H1 (cell line): ENCODE results near the gene CRADD. TPM values are rescaled to one million over a fixed set of nuclear protein-coding genes. Genes with fewer than 3 reads are reported as not detected.

Source experiments
- FOSL1 ChIP-seq: IDR thresholded peaks from 2 replicates; pipeline ENCODE4 v1.6.1; 2011; ENCODE audit warnings: mild to moderate bottlenecking, low read depth, low read length, moderate library complexity; ENCODE audit not compliant: insufficient read depth
- GTF2F1 ChIP-seq: IDR thresholded peaks from 2 replicates; pipeline ENCODE4 v1.6.1; 2012; ENCODE audit warnings: low read depth, low read length, improper control_type of control experiment, borderline replicate concordance
- HDAC2 ChIP-seq, 2 experiments: fragments of 300-600 bp in 1 of 2; sonication (generic) in 1 of 2; IDR thresholded peaks; 2 replicates each; pipeline ENCODE4 v1.6.1; 2011 to 2012; ENCODE audit warnings: low read depth in 2 of 2, low read length in 2 of 2, mild to moderate bottlenecking in 2 of 2, moderate library complexity in 2 of 2, borderline replicate concordance in 1 of 2, inconsistent platforms in 1 of 2
- JUN ChIP-seq: IDR thresholded peaks from 2 replicates; pipeline ENCODE4 v1.6.1; 2011; ENCODE audit warnings: low read depth, mild to moderate bottlenecking, improper control_type of control experiment, low read length
- MAFK ChIP-seq: IDR thresholded peaks from 2 replicates; pipeline ENCODE4 v1.6.1; 2012; ENCODE audit warnings: low read depth, mild to moderate bottlenecking, improper control_type of control experiment, low read length
- SP1 ChIP-seq: IDR thresholded peaks from 2 replicates; pipeline ENCODE4 v1.6.1; 2011; ENCODE audit warnings: low read depth, low read length
- SP2 ChIP-seq: IDR thresholded peaks from 2 replicates; pipeline ENCODE4 v1.6.1; 2012; ENCODE audit warnings: mild to moderate bottlenecking, low read length, inconsistent platforms
- polyA plus RNA-seq, 7 experiments: library from polyadenylated mRNA; depleted of rRNA in 3 of 7; stranded (reverse) in 5 of 7; unstranded in 2 of 7; fragments of >200 nt in 5 of 7; fragments of 200-250 nt in 2 of 7; gene quantifications; 1 replicate in 5 of 7; 2 replicates in 1 of 7; 4 replicates in 1 of 7; pipeline versions ENCODE4 v1.2.1 to v1.2.3, GENCODE V29; 2011 to 2013; ENCODE audit warnings: missing spikeins in 2 of 7, mixed read lengths in 2 of 7
- total RNA-seq: library from RNA; stranded (reverse); fragmentation: NEBNext Ultra II Directional; extraction: Animal tissue kit (Norgen Biotek cat#: 25700); gene quantifications from 2 replicates; pipeline ENCODE4 v1.2.1, GENCODE V29; 2021
- TF ChIP-seq, protein P1 (sequence below): fragments of 300-600 bp; sonication (generic); IDR thresholded peaks from 2 replicates; pipeline ENCODE4 v1.7.1; 2012; ENCODE audit warnings: low read length, moderate library complexity, mild to moderate bottlenecking, inconsistent platforms; ENCODE audit not compliant: insufficient replicate concordance

CRADD gene
- total and polyA plus RNA-seq, 2 of the 8 experiments (the other 6 are each of a cell fraction or from before 2014, with no cell fraction given), result 8.1 to 15.4 TPM

GRCh38 chr12:93892423-93893268, 215.5 kb downstream of the CRADD start (continued):
- TF ChIP-seq, protein P1, sequence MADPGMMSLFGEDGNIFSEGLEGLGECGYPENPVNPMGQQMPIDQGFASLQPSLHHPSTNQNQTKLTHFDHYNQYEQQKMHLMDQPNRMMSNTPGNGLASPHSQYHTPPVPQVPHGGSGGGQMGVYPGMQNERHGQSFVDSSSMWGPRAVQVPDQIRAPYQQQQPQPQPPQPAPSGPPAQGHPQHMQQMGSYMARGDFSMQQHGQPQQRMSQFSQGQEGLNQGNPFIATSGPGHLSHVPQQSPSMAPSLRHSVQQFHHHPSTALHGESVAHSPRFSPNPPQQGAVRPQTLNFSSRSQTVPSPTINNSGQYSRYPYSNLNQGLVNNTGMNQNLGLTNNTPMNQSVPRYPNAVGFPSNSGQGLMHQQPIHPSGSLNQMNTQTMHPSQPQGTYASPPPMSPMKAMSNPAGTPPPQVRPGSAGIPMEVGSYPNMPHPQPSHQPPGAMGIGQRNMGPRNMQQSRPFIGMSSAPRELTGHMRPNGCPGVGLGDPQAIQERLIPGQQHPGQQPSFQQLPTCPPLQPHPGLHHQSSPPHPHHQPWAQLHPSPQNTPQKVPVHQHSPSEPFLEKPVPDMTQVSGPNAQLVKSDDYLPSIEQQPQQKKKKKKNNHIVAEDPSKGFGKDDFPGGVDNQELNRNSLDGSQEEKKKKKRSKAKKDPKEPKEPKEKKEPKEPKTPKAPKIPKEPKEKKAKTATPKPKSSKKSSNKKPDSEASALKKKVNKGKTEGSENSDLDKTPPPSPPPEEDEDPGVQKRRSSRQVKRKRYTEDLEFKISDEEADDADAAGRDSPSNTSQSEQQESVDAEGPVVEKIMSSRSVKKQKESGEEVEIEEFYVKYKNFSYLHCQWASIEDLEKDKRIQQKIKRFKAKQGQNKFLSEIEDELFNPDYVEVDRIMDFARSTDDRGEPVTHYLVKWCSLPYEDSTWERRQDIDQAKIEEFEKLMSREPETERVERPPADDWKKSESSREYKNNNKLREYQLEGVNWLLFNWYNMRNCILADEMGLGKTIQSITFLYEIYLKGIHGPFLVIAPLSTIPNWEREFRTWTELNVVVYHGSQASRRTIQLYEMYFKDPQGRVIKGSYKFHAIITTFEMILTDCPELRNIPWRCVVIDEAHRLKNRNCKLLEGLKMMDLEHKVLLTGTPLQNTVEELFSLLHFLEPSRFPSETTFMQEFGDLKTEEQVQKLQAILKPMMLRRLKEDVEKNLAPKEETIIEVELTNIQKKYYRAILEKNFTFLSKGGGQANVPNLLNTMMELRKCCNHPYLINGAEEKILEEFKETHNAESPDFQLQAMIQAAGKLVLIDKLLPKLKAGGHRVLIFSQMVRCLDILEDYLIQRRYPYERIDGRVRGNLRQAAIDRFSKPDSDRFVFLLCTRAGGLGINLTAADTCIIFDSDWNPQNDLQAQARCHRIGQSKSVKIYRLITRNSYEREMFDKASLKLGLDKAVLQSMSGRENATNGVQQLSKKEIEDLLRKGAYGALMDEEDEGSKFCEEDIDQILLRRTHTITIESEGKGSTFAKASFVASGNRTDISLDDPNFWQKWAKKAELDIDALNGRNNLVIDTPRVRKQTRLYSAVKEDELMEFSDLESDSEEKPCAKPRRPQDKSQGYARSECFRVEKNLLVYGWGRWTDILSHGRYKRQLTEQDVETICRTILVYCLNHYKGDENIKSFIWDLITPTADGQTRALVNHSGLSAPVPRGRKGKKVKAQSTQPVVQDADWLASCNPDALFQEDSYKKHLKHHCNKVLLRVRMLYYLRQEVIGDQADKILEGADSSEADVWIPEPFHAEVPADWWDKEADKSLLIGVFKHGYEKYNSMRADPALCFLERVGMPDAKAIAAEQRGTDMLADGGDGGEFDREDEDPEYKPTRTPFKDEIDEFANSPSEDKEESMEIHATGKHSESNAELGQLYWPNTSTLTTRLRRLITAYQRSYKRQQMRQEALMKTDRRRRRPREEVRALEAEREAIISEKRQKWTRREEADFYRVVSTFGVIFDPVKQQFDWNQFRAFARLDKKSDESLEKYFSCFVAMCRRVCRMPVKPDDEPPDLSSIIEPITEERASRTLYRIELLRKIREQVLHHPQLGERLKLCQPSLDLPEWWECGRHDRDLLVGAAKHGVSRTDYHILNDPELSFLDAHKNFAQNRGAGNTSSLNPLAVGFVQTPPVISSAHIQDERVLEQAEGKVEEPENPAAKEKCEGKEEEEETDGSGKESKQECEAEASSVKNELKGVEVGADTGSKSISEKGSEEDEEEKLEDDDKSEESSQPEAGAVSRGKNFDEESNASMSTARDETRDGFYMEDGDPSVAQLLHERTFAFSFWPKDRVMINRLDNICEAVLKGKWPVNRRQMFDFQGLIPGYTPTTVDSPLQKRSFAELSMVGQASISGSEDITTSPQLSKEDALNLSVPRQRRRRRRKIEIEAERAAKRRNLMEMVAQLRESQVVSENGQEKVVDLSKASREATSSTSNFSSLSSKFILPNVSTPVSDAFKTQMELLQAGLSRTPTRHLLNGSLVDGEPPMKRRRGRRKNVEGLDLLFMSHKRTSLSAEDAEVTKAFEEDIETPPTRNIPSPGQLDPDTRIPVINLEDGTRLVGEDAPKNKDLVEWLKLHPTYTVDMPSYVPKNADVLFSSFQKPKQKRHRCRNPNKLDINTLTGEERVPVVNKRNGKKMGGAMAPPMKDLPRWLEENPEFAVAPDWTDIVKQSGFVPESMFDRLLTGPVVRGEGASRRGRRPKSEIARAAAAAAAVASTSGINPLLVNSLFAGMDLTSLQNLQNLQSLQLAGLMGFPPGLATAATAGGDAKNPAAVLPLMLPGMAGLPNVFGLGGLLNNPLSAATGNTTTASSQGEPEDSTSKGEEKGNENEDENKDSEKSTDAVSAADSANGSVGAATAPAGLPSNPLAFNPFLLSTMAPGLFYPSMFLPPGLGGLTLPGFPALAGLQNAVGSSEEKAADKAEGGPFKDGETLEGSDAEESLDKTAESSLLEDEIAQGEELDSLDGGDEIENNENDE, result no peak
- TF ChIP-seq GTF2F1, result no peak
- no peak for TF ChIP-seq SP2
- TF ChIP-seq MAFK, result no peak
- no peak for TF ChIP-seq FOSL1
- TF ChIP-seq SP1, result no peak
- TF ChIP-seq JUN, result no peak
- TF ChIP-seq HDAC2 (IDR thresholded peaks at IDR 0.05; ENCODE audit: borderline replicate concordance in 1 of 2, low read depth in 2 of 2, low read length in 2 of 2), result no peak
